C4-2B (cell line): Measurements from ENCODE around the gene ADGRE3.

ENCODE experiments used
- ZFX ChIP-seq: fragments of 450-650 bp; IDR thresholded peaks from 2 replicates; pipeline ENCODE4 v1.6.1; 2017
- TF ChIP-seq, protein P1 (sequence below): fragments of 450-650 bp; conservative IDR thresholded peaks from 2 replicates; pipeline ENCODE4 v1.5.1; 2017; ENCODE audit warnings: mild to moderate bottlenecking

- TF ChIP-seq, protein P1, sequence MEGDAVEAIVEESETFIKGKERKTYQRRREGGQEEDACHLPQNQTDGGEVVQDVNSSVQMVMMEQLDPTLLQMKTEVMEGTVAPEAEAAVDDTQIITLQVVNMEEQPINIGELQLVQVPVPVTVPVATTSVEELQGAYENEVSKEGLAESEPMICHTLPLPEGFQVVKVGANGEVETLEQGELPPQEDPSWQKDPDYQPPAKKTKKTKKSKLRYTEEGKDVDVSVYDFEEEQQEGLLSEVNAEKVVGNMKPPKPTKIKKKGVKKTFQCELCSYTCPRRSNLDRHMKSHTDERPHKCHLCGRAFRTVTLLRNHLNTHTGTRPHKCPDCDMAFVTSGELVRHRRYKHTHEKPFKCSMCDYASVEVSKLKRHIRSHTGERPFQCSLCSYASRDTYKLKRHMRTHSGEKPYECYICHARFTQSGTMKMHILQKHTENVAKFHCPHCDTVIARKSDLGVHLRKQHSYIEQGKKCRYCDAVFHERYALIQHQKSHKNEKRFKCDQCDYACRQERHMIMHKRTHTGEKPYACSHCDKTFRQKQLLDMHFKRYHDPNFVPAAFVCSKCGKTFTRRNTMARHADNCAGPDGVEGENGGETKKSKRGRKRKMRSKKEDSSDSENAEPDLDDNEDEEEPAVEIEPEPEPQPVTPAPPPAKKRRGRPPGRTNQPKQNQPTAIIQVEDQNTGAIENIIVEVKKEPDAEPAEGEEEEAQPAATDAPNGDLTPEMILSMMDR = no peak
- peak; percentile 72; the same call in 1 of the 2 replicates for TF ChIP-seq ZFX
Observed at GRCh38 chr19:14689598-14690503, 15.2 kb upstream of the ADGRE3 start, which contains the start of gene ZNF333.
